Measurements from ENCODE around the gene ERC2.

The ERC2 gene

DNA sequence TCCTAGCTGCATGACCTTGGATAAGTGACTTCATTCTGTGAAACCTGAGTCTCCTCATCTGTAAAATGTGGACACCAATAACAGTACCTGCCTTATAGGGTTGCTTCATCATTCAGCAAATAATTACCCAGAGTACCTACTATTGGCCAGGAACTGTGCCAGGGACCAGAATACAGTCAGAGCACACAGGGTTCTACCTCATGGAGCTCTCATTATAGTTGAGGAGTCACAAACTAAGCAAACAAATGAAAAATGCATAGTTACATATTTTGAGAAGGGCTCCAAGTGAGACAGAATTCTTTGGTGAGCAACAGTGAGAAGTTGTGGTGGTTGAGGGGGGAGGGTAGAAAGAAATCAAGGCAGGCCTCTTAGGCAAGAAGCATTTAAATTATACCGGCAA is 672.5 kb downstream of the ERC2 start:
- DNase-seq (ENCODE audit: low read depth in 2 of 2) = no peak

DNA sequence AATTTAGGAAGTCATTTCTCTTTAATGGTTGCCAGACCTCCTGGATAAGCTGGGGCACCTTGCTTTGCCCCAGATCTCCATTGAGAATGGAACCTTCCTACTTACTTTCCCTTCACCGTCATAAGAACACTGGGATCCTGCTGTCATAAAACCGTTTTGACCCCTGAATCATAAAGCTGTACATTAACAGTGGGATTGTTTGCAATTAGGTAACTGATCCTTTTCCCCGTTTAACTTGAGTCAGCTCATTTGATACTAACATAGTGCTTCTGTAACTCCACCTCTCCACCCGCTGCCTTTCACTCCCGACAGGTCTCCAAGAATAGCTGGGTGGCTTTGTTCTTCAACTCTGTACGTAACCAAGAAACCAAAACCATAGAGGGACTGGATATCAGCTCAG is 673.0 kb downstream of the ERC2 start:
- no peak for DNase-seq (ENCODE audit: low read depth in 2 of 2)

DNA sequence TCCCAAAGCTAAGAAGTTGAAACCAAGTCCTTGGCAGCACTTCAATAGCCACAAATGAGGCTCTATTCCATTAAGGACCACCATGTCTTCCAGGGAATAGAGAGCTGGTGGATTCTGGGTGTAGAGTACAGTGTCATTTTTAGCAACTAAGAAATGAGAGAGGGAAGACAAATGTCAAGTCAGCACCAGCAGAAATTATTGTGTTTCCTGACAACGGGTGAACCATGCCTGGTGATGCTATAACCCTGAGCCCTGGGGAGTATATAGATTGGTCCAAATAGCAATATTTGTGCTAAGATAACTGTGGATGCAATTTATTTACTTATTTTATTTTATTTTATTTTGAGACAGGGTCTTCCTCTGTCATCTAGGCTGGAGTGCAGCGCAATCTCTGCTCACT is 675.5 kb downstream of the ERC2 start:
- DNase-seq (ENCODE audit: low read depth in 2 of 2) = no peak

DNA sequence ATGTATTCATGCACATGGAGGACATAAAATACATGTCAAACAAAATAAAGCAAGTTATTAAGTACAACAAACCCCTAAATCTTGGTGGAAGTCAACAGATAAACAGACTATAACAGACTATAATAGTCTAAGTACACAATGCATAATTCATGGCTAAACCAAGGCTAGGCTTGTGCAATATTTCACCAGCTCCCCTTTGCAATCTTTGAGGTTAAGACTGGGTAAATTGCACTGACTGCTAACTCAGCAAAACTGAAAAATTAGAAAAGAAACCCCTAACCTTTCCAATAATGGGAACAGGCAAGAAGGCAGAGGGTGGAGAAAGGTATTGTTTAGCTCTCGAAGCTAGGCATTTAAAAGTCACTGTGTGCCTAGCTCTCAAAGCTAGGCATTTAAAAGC is 676.3 kb downstream of the ERC2 start:
- DNase-seq (ENCODE audit: low read depth in 2 of 2) = no peak

DNA sequence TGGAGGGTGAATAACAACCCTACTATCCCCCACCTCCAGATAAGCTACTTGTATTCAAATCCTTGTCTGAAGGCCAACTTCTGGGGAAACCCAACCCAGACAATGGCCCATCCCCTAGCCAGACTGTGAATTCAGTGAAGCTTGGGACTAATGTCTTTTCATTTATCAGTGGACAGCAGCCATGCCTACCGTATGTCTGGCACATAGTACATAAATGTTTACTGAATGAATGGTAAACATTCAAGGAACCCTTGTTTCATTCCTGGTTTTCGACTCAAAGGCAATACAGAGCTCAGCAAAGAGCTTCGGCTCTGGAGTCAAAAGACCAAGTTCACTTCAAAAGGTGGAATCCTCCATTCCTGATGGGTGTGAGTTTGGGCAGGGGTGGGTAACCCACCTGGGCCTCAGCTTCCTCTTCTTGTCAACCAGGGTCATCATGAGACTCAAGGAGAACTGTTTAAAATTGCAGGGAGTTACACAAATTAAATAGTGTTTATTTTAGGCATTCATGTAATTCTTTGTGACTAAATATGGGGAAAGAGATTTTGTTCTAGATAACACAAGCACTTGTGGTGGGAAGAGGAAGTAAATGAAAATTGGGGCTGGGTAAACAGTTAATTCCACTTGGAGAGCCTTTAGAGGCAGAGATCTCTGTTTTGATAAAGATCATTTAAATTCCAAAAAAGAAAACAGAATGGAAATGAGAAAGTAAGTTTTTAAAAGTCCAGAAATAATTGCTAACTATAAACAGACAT is 677.5 kb downstream of the ERC2 start:
- no peak for DNase-seq (ENCODE audit: low read depth in 2 of 2)

DNA sequence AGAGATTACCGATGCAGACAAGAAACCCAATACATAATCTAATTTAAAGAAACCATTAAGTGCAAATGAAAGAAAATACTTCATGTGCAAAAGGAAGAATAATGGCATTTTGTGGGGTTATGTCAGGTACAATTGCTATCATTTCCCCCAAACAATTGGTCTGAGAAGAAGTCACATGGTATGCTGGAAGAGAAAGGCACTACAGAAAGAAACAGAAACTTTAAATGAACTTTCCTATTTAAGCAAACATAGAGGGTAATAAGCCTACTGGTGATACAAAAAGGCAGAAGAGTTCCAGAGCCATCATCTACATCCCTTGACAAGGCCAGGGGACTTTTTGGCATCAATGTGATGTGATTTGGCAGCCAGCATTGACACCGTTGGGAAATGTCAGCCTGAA is 678.8 kb downstream of the ERC2 start:
- no peak for DNase-seq (ENCODE audit: low read depth in 2 of 2)

DNA sequence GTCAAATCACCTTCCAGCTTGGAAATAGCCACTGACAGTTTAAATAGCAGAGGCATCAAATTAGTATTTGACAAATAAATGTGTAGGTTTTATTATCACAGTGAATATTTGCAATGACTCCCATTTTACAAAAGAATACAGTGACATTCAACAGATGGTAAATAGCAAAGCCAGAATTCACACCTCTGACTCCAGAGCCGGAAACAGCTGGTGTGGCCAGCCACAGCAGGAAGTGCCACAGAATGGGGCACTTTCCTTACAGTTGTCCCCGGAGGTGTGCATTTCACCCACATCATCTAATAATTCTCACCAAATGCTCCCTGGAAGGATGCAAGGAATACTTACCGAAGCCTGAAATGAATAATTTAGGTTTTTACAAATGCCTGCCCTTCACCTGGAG is 685.5 kb downstream of the ERC2 start:
- DNase-seq (ENCODE audit: low read depth in 2 of 2) = no peak

DNA sequence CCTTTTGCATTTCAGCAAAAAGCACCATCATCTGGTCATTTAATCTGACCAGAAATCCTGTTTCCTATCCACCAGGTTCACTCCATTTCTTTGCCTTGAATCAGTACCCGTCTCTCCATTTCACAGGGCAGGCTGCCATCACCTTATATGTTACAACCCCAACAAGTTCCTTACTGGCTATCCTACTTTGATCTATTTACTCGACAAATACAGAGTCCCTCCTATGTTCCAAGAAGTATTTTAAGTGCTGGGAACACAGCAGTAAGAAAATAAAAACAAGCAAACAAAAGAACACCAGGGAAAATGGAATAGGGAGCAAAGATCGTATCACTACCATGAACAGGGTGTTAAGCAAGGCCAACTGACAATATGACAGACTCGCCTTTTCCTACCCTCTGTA is 685.9 kb downstream of the ERC2 start:
- DNase-seq (ENCODE audit: low read depth in 2 of 2) = no peak

DNA sequence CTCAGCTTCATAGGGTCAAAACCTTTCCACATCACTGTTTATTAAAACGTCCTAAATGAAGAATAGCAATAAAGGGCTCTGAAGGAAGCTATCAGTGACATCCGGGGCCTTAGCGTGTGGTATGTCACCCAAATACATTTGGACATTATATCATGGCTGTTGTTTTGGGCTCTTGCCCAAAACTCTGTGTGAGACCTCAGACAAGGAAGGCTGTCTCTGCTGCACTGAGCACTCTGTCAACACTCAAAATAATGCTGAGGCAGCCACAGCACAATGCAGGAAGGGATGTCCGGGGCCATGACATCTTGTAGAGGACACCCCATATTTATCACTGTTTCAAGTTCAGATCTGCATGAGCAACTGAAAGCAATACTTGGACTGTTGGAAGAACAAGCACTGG is 687.4 kb downstream of the ERC2 start:
- DNase-seq (ENCODE audit: low read depth in 2 of 2) = no peak

DNA sequence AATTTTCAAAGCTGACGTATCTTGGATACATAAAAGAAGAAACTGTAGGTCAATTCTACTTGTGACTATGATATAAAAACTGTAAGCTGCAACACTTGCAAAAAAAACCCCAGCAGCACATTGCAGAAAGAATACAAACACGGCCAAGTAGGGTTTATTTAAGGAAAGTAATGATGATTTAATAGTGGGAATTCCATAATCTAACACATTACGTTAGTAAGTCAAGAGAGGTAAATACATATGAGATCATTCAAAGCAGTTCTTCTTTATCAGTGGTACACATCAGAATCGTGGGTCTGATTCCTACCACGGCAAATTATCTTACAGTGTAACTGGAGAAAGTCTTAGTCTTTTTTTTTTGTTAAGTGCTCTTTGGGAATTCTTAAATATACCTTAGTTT is 688.7 kb downstream of the ERC2 start:
- no peak for DNase-seq (ENCODE audit: low read depth in 2 of 2)

DNA sequence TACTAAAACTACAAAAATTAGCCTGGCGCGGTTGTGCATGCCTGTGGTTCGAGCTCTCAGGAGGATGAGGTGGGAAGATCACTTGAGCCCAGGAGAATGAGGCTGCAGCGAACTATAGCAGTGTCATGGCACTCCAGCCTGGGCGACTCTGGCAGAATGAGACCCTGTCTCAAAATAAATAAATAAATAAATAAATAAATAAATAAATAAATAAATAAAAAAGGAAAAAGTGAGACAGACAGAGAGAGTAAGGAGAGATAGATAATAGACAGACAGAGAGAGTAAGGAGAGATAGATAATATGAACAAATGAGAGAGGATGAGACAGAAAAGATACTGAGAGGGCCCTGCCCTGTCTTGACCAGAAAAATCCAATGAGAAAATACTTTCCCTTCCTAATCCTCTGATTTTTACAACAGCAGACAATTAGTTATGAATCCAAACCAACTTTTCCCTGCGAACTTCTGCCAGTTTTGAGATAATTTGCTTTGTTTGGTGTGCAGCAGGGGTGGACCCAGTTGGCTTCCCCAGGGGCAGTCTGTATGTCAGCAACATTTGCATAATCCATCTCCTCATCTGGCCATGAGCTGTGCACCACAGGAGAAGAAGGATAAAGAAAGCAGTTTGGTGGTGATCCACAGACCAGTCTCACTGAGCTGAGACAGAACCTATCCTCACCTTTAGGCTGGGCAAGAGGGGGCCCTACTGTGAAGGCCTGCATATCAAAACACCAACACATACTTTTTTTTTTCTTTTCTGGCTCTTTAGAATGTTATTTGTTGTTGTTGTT is 692.7 kb downstream of the ERC2 start:
- no peak for DNase-seq (ENCODE audit: low read depth in 2 of 2)

DNA sequence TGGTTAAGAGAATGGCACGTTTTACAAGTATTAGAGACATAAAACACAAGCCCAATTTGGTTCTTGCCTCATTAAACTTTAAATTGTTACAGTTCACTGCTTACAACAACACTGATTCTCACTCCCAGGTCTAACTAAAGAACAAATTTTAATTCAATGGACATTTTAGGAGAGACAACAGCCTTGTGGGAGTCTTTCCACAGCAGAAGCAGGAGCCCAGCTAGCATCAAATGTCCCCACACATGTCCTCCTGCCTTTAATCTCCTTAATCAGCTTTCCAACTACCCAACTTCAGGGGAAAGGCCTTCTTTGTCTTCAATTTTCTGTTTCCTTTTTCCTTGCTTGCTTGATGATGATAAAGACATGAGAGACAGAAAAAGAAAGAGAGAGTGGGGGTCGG is 693.4 kb downstream of the ERC2 start:
- DNase-seq (ENCODE audit: low read depth in 2 of 2) = no peak

DNA sequence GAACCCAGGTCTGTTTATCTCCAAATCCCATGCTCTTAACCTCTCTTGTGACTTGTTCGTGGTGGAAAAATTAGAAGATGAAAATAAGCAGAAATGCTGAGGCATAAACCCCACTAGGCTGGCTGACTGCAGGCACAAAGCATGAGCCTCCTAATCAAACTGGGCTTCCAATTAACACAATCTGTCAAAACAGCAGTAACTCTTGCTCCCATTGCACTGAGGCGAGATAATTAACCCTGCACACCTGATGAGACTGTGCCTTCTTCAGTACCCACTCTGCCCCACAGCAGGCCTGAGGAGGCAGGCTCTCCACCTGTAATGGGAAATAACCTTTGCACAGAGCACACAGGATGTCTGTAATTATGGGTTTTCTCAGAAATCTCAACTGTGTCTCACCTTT is 696.8 kb downstream of the ERC2 start:
- DNase-seq (ENCODE audit: low read depth in 2 of 2) = no peak

DNA sequence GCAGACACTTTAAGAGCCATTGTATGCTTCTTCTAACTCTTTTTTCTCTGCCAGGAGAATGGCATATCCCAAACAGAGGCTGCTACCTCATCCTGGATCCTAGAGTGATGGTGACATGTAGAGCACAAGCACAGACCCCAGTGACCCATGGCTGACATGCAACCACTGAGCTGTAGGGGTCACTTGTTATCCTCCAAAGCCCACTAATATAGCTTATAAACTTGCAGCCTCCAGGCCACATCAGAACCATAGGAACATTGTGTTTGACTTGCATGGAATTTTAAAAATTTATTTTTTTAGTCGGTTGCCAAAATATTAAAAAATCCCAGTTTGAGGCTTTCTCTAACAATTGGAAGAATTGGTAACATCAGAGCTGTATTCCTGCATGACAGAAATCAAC is 698.2 kb downstream of the ERC2 start:
- no peak for DNase-seq (ENCODE audit: low read depth in 2 of 2)

DNA sequence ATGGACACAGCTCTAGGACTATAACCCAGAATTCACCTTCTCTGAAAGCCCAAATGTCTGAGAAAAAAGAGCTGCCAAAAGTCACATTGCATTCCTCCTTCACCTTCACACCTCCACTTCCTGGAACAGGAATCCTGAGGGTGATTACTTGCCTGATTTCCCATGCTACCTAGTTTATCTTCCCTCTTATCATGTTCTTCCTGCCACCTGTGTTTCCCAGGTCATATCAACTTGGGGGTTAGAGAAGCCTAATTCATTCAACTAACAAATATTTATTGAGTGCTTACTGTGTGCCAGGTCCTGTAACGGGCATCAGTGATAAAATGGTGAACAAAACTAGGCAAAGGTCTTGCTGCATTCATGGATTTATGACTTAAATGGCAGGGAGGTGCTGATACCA is 701.5 kb downstream of the ERC2 start:
- DNase-seq (ENCODE audit: low read depth in 2 of 2) = no peak

DNA sequence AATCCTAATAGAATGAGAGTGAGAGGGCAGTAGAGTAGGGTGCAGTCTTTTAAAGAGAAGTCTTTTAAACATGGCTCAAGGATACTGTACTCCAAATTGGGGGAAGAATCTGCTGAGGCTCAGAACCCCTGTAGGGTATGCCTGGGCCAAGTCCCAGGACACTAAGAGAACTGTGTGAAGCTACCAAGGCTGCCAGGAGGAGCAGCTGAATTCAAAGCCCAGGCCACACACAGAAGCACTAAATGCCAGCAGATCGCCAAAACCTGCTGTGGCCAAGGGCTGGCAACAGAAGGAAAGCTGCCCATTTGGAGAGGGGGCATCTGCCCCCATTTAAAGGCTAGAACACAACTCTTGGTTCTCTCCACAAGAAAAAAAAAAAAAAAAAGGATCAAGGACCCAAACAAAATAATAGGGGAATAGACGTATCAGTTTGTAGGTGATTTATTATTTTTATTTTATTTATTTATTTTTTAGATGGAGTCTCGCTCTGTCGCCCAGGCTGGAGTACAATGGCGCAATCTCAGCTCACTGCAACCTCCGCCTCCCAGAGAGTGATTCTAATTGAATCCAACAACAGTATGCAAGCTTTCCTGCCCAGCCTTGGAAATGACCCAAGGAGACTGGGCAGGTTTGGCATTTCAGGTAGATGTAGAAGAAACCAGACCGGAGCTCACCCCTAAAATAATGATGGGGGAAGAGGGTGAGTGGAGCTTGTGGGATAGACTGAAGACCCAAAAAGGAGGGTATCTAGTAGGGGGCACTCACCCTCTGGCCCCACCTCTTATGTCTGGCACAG is 702.2 kb downstream of the ERC2 start:
- DNase-seq (ENCODE audit: low read depth in 2 of 2) = no peak

DNA sequence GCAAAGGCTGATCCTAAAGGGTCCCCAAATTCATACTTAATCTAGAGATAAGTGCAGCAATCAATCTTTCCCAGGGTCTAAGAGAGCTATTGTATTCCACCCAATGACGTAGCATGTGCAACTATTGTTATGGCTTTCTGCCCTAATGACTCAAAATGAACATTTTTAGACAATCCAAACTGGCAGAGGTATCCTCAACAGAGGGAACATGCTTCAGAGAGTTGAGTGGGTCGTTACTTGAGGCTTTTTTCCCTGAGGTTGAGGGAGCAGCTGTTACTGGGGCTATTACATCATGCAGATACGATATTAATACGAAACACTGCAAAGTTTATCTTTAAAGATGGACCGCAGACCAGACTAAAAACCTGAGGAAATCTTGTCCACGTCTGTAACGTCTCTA is 702.9 kb downstream of the ERC2 start:
- DNase-seq (ENCODE audit: low read depth in 2 of 2) = no peak

DNA sequence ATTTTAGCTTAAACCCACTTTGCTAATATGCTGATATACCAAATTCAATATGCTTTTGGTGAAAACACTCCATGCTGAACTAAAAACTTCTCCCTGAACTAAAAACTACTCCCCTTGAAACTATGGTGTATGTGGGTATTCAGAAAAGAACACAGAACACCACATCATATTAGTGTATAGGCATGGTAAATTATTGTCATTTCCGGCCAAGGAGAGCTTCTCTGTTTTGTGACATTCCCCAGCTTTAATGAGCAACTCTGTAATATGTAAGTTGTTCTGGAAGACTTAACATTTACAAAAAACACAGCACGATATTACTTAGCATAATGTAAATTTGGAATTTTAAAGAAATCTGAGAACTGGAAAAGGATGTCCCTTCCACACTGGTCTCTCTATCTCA is 711.3 kb downstream of the ERC2 start:
- no peak for DNase-seq (ENCODE audit: low read depth in 2 of 2)

DNA sequence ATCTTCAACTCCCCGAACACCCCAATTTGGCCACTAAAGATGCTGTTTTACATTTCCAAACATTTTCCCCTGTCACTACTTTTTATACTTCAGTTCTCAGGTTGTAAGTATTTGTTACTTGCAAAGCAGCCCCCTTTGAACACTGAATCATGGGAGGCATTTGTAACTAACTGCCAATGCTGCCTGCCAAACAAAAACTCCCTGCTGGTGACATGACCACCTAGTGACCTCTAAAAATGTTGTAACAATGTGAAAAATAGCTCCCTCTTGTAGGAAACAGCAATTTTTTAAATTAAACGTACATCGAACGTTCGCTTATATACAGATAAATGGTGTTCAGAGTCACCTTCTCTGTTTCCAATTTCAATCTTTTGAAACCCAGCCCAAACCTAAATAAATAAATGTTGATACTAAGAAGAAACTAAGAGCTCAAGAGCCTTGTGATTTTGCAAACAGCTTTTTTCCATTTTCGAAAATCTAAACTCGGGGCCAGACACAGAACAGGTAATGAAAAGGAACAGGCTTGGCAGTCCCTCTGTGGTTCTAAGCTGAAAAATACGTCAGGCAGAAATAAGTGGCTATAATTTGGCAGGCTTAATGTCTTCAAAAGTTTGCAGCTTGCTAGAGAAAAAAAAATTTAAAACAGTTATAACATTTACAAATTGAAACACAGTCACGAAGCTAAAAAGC is 712.6 kb downstream of the ERC2 start:
- DNase-seq (ENCODE audit: low read depth in 2 of 2) = no peak

DNA sequence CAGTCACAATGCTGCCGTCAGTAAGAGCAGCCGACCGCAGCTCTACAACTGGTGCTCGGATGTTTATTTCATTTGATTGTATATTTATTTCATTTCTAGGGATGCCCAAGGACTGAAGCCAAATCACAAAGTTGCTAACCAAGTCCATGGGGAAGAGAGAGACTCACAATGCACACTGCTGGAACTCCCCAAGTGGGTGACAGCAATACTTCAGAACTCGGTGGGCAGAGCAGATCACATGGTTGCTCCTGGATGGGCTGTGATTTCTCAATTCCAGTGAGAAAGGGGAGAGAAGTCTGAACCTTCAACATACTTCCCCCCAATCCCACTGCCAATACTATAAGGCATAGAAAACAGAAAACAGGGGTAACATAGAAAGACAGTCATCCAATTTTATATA is 715.4 kb downstream of the ERC2 start:
- DNase-seq (ENCODE audit: low read depth in 2 of 2) = no peak

DNA sequence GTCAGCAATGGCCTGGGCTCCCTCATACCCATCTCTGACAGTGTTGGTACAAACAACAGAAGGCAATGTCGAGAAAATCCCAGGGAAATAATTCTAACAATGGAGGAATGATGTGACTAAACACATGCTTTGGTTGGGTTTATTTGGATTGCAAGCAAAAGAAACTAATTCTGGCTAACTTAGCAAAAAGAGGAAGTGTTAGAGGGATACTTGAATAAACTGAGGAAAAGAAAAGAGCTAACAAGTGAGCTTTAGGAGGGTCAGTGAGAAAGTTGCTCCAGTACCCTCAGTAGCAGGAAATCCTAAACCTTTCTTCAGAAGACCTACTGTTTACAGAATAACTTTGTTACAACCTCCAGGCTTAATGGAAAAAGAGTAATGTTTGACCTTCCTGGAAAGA is 716.5 kb downstream of the ERC2 start:
- DNase-seq (ENCODE audit: low read depth in 2 of 2) = no peak

DNA sequence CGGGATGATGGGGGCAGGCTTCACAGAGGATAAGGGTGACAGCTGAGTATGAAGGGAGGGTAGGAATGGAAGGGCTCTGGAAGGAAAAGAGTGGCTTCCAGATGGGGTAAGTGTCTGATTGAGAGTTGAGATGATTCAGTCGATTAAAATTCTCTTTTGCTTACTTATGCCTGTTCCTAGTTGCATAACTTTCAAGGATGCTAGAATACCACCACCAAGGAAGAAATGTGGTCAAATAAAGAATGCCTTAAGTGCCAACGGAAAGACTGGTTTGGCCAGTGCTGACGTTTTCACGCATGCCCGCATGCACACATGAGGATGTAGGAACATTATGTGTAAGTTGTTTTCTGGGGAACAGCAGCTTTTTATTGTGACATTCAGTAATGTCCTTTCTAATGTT is 717.7 kb downstream of the ERC2 start:
- DNase-seq (ENCODE audit: low read depth in 2 of 2) = no peak

Measured in stimulated activated CD4-positive, alpha-beta T cell treated with anti-CD3 and anti-CD28 coated beads, Interleukin-1b, Interleukin-23, amount 100 ng/mL, for 4 hours (primary cell).